Testis (tissue), 2 donors: Measurements from ENCODE around the gene THRSP.

ENCODE experiments used
- POLR2A ChIP-seq: fragments of 450-650 bp; IDR thresholded peaks from one replicate; pipeline ENCODE4 v1.6.1; 2017; ENCODE audit warnings: antibody characterized with exemption, mild to moderate bottlenecking, moderate library complexity
- TF ChIP-seq, protein P1 (sequence below), 3 experiments: fragments of 450-650 bp in 2 of 3; fragments of 200-600 bp in 1 of 3; sonication (generic) in 1 of 3; IDR thresholded peaks; one replicate each; pipeline ENCODE4 v1.5.1; 2016 to 2019; ENCODE audit warnings: antibody characterized with exemption in 3 of 3, mild to moderate bottlenecking in 2 of 3, moderate library complexity in 1 of 3

DNA sequence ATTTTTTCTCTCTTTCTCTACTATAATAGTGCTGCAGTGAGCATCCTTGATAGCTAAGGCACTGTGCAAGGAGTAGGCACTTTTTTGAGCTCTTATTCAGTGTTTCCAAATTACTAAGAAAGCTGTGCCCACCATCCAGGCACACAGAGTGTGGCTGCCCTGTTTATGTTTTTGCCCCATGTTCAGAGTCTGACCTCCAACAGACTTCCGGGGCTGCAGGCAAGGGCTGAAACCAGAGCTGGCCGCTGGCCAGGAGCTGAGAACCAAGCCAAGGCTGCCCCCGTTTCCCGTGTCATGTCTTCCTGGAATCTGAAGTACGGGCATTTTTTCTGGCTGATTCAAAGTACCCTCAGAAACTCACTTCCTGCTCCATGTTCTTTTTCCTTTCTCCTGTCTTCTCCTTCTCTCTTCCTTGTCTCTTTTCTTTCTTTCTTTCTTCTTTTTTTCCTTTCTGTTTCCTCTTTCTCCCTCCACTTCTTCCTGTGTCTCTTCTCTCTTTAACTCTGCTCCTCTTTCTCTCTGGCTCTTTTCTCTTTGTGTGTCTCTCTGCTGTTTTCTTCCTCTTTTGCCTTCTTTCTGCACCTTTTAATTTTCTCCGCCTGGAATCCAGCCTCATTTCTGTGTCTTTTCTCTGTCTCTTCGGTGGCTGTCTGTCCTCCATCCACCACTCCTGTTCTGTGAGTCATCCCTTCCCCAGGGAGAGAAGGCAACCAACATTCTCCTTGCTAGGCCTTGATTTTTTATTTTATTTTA lies 23.6 kb upstream of the THRSP start:
- TF ChIP-seq, protein P1, sequence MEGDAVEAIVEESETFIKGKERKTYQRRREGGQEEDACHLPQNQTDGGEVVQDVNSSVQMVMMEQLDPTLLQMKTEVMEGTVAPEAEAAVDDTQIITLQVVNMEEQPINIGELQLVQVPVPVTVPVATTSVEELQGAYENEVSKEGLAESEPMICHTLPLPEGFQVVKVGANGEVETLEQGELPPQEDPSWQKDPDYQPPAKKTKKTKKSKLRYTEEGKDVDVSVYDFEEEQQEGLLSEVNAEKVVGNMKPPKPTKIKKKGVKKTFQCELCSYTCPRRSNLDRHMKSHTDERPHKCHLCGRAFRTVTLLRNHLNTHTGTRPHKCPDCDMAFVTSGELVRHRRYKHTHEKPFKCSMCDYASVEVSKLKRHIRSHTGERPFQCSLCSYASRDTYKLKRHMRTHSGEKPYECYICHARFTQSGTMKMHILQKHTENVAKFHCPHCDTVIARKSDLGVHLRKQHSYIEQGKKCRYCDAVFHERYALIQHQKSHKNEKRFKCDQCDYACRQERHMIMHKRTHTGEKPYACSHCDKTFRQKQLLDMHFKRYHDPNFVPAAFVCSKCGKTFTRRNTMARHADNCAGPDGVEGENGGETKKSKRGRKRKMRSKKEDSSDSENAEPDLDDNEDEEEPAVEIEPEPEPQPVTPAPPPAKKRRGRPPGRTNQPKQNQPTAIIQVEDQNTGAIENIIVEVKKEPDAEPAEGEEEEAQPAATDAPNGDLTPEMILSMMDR (IDR thresholded peaks at IDR 0.05): no peak
- no peak for TF ChIP-seq POLR2A
